Gastroesophageal sphincter (tissue), 3 donors: ENCODE results near the gene RAD51B.

Experiments used
- CTCF ChIP-seq, 4 experiments: fragments of 200-600 bp in 2 of 4; fragments of 450-650 bp in 2 of 4; sonication (generic) in 1 of 4; IDR thresholded peaks; one replicate each; pipeline ENCODE4 v1.5.1; 2017 to 2019; ENCODE audit warnings: antibody characterized with exemption in 4 of 4, mild to moderate bottlenecking in 2 of 4, moderate library complexity in 2 of 4
- EP300 ChIP-seq: sonication (generic); formaldehyde crosslinking; IDR thresholded peaks from one replicate; pipeline ENCODE4 v1.6.1; 2017; ENCODE audit warnings: antibody characterized with exemption, mild to moderate bottlenecking
- POLR2A ChIP-seq, 2 donors: fragments of 450-650 bp; IDR thresholded peaks; one replicate each; pipeline ENCODE4 v1.6.1; 2017; ENCODE audit warnings: antibody characterized with exemption in 2 of 2, mild to moderate bottlenecking in 2 of 2, moderate library complexity in 1 of 2
- POLR2AphosphoS5 ChIP-seq: sonication (generic); formaldehyde crosslinking; IDR thresholded peaks from one replicate; pipeline ENCODE4 v1.6.1; 2017; ENCODE audit warnings: antibody characterized with exemption

DNA sequence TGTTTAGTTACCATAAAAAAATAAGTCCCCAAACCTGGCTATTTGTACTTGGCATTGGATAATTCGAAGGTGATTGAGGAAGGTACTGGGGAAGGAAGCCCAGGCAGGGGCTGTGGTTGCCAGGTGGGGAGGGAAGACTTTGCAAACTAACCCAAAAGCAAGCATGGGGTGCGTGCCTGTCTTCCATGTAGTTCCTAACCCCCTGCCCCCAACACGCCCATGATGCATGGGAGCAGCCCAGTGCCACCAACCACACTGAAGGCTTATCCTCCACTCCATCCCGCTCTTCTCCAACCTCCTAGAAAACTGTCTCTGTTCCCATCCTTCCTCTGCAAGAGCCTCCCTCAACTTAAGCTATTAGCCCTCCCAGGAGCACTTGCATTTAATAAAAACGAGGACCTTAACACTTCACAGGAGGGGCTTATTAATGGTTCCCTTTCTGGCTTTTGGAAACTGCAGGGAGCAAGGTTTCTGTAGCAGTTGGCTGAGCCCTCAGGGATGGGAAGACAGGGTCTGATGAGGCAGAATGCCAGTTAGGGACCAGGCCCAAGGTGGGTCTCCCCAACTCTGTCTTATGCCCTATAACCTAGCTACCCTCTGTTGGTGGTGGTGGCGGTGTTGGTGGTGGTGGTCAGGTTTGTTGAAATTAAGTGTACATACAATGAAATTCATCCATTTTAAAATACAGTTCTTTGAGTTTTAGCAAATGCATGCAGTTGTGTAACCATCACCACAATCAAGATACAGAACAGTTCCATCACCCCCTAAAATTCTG lies 877.3 kb downstream of the RAD51B start:
- no peak for TF ChIP-seq CTCF (IDR thresholded peaks at IDR 0.05)
- no peak for TF ChIP-seq POLR2A (IDR thresholded peaks at IDR 0.05)
- TF ChIP-seq EP300, result no peak
- TF ChIP-seq POLR2AphosphoS5, result no peak
